Right lobe of liver (tissue), 4 donors: ENCODE measurements around the gene PGM5.

Experiments
- CTCF ChIP-seq, 4 donors: fragments of 200-600 bp in 3 of 4; fragments of 450-650 bp in 1 of 4; IDR thresholded peaks; one replicate each; pipeline versions ENCODE4 v1.5.1 to v1.8.0; 2016 to 2022; ENCODE audit warnings: antibody characterized with exemption in 4 of 4, mild to moderate bottlenecking in 2 of 4
- POLR2A ChIP-seq: fragments of 450-650 bp; IDR thresholded peaks from one replicate; pipeline ENCODE4 v1.6.1; 2017; ENCODE audit warnings: antibody characterized with exemption, mild to moderate bottlenecking
- donor health status: DM: no; HTN: no; CAD: no.
- donor health status: DM: no; HTN: no; CAD: no.
- donor health status: DM: no; HTN: yes; CAD: no.

GRCh38 chr9:68443624-68444023 is 87.2 kb downstream of the PGM5 start:
- TF ChIP-seq CTCF (IDR thresholded peaks at IDR 0.05) (no peak), POLR2A (no peak)
